Measurements from ENCODE around the gene CHM.

DNA sequence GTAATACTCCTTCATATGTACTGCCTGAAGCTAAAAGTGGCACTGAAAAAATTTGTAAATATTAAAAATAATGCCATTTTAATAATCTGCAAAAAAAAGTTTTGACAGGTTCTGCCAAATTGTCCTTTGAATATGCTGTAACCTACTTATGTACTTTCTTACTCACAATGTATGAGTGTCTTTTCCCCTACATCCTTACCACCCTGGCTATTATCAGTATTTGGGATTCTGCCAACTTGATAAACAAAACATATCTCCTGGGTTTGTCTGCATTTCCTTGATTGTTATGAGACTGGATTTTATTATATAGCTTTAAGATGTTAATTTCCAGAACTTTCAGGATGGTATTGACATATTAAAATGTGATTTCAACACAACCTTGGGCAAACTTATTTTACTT is 187.9 kb downstream of the CHM start:
- TF ChIP-seq, protein P1, sequence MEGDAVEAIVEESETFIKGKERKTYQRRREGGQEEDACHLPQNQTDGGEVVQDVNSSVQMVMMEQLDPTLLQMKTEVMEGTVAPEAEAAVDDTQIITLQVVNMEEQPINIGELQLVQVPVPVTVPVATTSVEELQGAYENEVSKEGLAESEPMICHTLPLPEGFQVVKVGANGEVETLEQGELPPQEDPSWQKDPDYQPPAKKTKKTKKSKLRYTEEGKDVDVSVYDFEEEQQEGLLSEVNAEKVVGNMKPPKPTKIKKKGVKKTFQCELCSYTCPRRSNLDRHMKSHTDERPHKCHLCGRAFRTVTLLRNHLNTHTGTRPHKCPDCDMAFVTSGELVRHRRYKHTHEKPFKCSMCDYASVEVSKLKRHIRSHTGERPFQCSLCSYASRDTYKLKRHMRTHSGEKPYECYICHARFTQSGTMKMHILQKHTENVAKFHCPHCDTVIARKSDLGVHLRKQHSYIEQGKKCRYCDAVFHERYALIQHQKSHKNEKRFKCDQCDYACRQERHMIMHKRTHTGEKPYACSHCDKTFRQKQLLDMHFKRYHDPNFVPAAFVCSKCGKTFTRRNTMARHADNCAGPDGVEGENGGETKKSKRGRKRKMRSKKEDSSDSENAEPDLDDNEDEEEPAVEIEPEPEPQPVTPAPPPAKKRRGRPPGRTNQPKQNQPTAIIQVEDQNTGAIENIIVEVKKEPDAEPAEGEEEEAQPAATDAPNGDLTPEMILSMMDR (IDR thresholded peaks at IDR 0.05) = no peak
- TF ChIP-seq EZH2 (IDR thresholded peaks at IDR 0.05; ENCODE audit: borderline replicate concordance, insufficient read depth, low read depth, low read length, poor library complexity, severe bottlenecking) = no peak

Measured in B cell (primary cell).